GM21825 (cell line): ENCODE data around the gene CYP4F12.
"Not testable (repeated sequence)": the region's sequence is repeated elsewhere in the genome, so short reads cannot be mapped to it uniquely, and the experiment has no call there.

Experiments used
- ATAC-seq: cut with Tn5 transposase; IDR thresholded peaks from one replicate; pipeline ENCODE4 v1.9.1; 2021; ENCODE audit warnings: mild to moderate bottlenecking, moderate library complexity; ENCODE audit not compliant: unreplicated experiment

Gene CYP4F12

DNA sequence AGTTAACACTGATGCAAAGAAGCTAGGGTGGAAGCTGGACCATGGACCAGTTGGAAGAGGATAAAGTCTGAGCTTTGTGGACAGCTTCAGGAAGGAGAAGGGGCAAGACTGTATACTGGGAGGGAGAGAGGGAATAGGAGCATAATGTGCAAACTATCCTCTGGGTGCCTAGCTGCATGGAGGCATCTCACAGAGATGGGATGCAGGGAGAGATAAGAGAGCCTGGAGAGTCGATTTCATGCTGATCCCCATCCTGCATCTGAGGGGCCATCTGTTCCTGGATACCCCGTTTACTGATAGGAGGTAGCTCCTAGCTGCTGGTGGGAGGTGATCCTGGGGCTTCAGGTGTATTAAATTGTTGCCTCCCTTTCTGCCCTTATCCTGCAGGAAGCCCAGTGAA is 23.4 kb upstream of the CYP4F12 start:
- ATAC-seq: no peak

DNA sequence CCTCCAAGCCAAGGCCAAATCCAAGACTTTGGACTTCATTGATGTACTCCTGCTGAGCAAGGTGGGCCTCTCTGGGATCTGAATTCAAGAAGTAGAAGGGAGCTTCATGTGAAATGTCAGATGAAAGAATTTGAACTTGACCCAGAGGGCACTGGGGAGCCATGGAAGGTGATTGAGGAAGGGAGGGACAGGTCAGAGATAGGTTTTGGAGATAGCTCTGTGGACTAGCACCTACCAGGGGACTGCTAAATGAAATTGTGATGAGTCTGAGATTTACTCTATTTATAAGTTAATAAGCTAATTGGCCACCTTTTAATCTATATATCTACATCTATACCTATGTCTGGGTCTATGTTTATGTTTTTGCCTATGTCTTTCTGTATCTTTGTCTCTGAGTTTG is 22.8 kb upstream of the CYP4F12 start:
- ATAC-seq: not testable (repeated sequence)

DNA sequence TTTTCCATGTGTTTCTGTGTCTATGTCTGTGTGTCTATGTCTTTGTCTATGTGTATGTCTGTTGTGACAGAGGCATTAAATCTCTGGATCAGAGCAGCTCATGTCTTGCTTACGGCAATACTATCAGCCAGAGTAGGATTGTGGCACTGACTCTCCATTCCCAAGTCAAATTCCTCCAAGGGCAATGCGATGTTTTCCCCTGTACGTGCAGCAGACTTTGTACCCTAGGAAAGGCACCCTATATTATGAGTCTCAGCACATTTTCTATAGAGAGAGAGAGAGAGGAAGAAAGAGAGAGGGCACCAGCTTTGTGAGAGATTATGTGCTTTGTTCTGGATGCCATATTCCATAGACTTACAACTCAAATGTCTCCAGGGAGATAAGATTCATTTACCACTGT is 21.1 kb upstream of the CYP4F12 start:
- no peak for ATAC-seq

DNA sequence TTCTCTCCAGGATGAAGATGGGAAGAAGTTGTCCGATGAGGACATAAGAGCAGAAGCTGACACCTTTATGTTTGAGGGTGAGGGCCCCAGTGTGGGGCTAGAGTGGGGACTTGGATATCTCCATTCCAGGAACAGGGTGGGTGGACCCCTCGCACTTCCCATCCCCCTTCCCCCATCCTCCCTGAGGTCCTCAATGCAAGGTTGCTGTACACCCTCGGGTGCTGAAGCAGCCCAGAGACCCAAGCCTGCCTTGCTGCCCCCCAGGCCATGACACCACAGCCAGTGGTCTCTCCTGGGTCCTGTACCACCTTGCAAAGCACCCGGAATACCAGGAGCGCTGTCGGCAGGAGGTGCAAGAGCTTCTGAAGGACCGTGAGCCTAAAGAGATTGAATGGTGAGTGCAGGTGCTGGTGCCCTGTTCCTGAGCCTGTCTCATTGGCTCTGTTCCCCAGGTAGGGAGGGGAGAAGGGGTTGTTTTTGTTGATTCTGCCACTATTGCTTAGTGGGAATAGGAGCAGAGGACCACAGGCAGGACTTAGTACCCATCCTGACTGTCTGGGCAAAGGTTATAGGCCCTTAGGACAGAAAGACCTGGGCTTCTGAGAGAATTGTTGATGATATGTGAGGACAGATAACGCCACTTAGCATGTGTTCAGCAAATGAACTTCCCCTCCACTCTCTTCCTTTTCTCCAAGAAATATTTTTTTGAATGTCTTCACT is 20.2 kb upstream of the CYP4F12 start:
- ATAC-seq: no peak

DNA sequence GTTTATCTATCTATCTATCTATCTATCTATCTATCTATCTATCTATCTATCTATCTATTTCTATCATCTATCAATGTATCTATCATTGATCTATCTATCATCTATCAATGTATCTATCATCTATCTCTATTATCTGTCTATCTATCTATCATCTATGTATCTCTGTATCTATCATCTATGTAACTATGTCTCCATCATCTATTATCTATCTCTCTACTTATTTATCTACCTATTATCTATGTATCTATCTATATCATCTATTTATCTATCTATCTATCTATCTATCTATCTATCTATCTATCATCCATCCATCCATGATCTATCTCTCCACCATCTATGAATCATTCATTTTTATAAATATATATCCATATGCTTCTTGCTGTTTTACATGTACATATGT is 16.4 kb upstream of the CYP4F12 start:
- no peak for ATAC-seq

DNA sequence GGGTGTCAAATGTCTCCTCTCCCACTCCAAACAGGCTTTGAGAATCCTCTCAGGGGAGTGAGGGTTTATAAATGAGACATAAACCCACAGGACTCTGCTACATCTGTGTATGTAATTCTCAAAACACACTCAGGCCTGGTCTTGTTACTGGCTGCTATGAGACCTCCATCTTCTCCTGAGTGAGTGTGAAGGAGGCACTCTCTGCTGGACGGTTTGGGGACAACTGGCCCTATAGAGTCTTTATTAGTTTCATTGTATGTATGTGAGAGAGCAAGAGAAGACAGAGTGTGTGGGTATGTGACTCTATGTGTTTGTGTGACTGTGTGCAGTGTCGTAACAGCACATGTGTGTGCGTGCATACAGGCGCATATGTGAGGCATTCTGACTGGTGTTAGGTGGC is 9.6 kb upstream of the CYP4F12 start:
- no peak for ATAC-seq

DNA sequence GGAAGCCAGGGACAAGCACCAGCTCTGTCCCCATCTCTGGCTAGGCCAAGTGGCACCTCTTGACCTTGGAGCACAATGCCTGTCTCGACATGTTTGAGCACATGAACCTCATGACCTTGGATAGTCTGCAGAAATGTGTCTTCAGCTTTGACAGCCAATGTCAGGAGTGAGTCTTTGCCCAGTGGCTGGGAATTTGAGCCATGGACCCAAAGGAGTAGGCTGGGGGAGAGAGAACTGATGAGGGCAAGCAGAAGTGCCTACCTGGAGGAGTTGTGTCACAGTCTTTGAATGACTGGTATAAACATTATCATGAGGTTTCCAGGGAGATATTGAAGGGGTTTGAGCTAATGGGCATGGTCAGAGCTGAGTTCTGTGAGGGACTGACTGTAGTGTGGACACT is 6.7 kb upstream of the CYP4F12 start:
- ATAC-seq: no peak

- ATAC-seq: no peak
Measured at GRCh38 chr19:15666883-15667282, 6.0 kb upstream of the CYP4F12 start.

DNA sequence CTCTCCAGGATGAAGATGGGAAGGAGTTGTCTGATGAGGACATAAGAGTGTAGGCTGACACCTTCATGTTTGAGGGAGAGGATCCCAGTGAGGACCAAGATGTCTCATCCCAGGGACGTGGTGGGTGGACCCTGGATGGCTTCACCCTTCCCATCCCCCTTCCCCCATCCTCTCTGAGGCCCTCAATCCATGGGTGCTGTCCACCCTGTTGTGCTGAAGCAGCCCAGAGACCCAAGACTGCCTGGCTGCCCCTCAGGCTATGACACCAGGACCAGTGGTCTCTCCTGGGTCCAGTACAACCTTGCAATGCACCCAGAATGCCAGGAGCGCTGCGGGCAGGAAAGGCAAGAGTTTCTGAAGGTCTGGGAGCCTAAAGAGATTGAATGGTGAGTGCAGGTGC is 3.4 kb upstream of the CYP4F12 start:
- ATAC-seq: no peak

DNA sequence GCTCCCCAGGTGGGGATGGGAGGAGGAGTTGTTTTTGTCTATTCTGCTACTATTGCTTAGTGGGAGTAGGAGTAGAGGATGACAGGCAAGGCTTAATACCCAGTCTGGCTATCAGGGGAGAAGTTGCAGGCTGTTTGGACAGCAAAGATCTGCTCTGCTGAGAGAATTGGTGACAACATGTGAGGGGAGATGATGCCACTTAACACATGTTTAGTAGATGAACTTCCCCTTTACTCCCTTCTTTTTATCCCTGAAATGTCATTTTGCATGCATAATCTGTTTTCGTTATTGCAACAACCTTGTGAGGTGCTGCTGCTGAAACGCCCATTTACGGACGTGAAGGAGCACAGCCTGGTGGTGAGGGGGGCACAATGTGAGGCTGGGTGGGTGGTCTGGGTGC is 3.0 kb upstream of the CYP4F12 start:
- no peak for ATAC-seq

DNA sequence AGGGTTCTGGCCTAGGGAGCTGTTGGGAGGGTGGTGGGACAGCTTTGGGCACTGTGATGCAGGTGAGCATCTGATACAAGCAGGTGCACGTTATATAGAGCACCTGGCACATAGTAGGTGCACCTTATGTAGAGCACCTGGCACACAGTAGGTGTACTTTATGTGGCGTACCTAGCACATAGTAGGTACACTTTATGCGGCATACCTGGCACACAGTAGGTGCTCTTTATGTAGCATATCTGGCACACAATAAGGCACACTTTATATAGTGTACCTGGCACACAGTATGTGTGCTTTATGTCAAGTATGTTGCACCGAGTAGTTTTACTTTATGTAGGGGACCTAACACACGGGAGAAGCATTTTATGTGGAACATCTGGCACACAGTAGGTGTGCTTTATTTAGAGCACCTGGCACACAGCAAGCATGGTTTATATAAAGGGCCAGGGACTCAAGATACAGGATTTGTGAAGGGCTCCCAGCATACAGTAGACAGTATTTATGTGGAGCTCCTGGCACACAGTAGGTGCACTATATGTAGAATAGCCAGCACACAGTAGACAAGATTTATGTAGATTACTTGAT is 1.6 kb upstream of the CYP4F12 start:
- no peak for ATAC-seq

DNA sequence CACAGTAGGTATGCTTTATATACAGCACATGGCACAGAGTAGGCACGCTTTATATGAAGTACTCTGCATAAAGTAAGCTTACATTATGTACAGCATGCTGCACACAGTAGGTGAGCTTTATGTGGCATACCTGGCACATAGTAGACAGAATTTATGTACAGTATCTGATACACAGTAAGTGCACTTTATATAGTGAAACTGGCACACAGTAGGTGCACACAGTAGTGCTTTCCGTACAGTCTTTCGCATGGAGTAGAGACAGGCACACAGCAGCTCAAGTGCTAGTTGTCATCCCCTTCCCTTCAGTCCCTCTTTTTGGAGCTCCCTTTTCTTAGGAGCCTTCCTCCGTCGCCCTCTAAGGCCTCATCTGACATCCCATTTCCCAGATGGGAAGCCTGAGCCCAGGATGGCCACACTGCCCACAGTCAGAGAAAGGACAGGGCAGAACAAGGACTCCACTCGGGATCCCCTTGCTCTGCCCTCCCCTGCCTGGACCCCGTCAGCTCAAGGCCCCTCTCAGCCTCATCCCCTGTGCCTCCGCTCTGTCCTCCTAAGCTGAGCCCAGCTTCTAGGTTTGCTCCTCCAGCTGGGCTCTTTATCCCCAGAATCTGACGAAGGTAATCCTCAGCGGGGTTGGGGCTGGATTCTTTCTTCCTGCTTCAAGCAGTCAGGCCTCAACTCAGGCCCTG is 852 bp upstream of the CYP4F12 start:
- ATAC-seq: no peak

GRCh38 chr19:15673176-15673654 is 328 bp downstream of the CYP4F12 start:
- no peak for ATAC-seq

GRCh38 chr19:15675560-15675959 is 2.7 kb downstream of the CYP4F12 start:
- ATAC-seq: no peak

- no peak for ATAC-seq
Measured at GRCh38 chr19:15679089-15679488, 6.2 kb downstream of the CYP4F12 start.

DNA sequence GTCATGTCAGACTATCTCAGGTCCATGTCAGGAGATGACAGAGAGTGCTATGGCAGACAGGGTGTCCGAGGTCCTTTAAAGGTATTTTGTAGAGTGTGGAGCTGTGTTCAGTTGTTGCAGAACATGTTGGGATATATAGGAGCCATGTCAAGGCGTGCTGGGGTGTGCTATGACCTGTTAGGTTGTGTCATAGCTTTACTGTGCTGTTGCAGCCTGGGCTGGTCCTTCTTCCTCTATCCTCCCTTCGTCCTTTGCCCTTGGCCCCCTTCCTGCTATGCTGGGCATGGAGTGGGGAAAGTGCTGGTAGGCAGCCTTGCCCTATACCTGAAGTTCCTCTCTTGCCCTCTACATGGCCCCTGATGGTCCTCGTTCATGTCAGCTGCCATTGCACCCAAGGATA is 7.0 kb downstream of the CYP4F12 start:
- ATAC-seq: not testable (repeated sequence)

GRCh38 chr19:15680478-15681322 is 7.8 kb downstream of the CYP4F12 start:
- ATAC-seq: no peak

DNA sequence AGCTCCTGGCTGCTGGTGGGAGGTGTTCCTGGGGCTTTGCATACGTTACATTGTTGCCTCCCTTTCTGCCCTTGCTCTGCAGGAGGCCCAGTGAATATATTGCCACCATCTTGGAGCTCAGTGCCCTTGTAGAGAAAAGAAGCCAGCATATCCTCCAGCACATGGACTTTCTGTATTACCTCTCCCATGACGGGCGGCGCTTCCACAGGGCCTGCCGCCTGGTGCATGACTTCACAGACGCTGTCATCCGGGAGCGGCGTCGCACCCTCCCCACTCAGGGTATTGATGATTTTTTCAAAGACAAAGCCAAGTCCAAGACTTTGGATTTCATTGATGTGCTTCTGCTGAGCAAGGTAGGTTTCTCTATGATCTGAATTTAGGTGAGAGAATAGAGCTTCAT is 10.5 kb downstream of the CYP4F12 start:
- no peak for ATAC-seq

DNA sequence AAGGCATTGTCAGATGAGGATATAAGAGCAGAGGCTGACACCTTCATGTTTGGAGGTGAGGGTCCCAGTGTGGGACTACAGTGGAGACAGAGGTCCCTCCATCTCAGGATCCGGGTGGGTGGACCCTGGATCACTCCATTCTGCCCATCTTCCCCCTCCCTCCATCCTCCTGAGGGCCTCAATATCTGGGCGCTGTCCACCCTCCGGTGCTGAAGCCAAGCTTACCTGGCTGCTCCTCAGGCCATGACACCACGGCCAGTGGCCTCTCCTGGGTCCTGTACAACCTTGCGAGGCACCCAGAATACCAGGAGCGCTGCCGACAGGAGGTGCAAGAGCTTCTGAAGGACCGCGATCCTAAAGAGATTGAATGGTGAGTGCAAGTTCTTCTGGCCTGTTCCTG is 11.9 kb downstream of the CYP4F12 start:
- ATAC-seq: no peak

DNA sequence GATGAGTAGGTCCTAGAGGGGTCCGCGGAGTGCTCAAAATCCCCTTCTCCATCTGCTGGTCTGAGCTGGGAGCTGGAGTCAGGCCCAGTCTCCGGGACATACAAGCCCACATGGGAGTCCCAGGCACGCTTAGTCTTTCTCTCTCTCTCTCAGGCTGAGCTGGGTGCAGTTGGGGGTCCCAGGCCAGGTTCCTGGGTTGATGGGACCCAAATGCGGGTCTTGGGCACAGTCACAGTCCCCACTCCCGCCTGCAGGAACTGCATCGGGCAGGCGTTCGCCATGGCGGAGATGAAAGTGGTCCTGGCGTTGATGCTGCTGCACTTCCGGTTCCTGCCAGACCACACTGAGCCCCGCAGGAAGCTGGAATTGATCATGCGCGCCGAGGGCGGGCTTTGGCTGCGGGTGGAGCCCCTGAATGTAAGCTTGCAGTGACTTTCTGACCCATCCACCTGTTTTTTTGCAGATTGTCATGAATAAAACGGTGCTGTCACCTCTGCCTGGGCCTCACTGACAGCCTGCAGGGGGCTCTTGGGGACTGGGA is 23.8 kb downstream of the CYP4F12 start:
- ATAC-seq: no peak
